AG10803 (cell line): ENCODE results near the gene SWI5.
A peak's percentile ranks its signal among the peaks of the same experiment; 100 is the strongest.

ENCODE experiments used
- DNase-seq: peaks from one replicate; pipeline ENCODE4 v3.0.0; 2010; ENCODE audit warnings: low read depth
- H3K4me3 ChIP-seq: 2 replicates; pipeline ENCODE4 v1.5.1; 2011; ENCODE audit warnings: mild to moderate bottlenecking, low read length, control low read depth
- CTCF ChIP-seq: conservative IDR thresholded peaks from 2 replicates; pipeline ENCODE4 v1.5.1; 2011; ENCODE audit warnings: mild to moderate bottlenecking, low read length, control low read depth, inconsistent platforms

The SWI5 gene

GRCh38 chr9:128321879-128322403, 45.9 kb downstream of the SWI5 start:
- peak overlapping the region; percentile 77 for H3K4me3 ChIP-seq
- no peak for DNase-seq
- TF ChIP-seq CTCF = no peak

- peak within 1 kb of the TSS; percentile 77 for H3K4me3 ChIP-seq
- no peak for TF ChIP-seq CTCF
- DNase-seq = peak; percentile 92
Observed at GRCh38 chr9:128322404-128323211, 46.5 kb downstream of the SWI5 start, which contains the start of the genes COQ4 and TRUB2. COQ4 (plus strand) TSS chr9:128322839; CDS start chr9:128322859, 20 bp downstream. TRUB2 (minus strand) TSS chr9:128322447; CDS start chr9:128322408, 39 bp downstream.

GRCh38 chr9:128323212-128323730, 47.2 kb downstream of the SWI5 start:
- peak; percentile 25 for DNase-seq
- peak overlapping the region; percentile 77 for H3K4me3 ChIP-seq
- TF ChIP-seq CTCF = no peak

GRCh38 chr9:128323791-128324190, 47.7 kb downstream of the SWI5 start:
- H3K4me3 ChIP-seq = peak overlapping the region; percentile 77
- TF ChIP-seq CTCF = no peak
- DNase-seq = no peak

GRCh38 chr9:128324401-128324800, 48.3 kb downstream of the SWI5 start:
- no peak for TF ChIP-seq CTCF
- no peak overlapping the region for H3K4me3 ChIP-seq
- no peak for DNase-seq

GRCh38 chr9:128325629-128326028, 49.6 kb downstream of the SWI5 start:
- no peak overlapping the region for H3K4me3 ChIP-seq
- no peak for DNase-seq
- no peak for TF ChIP-seq CTCF

- no peak for TF ChIP-seq CTCF
- no peak for DNase-seq
- H3K4me3 ChIP-seq = no peak overlapping the region
Observed at GRCh38 chr9:128333451-128333869, 57.4 kb downstream of the SWI5 start.
